ENCODE results near the gene SP1.

DNA sequence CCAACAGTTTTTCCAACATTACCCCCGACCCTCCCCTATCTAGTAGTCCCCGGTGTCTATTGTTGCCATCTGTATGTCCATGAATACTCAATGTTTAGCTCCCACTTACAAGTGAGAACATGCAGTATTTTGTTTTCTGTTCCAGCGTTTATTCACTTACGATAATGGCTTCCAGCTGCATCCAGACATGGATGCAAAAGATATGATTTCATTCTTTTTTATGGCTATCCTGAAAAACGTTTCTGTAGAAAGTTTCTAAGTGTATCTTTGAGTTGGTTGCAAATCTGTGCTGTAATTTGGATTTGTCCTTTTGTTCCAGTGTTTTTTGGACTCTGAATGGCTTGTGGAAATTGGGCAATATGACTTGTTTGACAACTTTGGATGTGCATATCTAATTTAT, 11.7 kb downstream of the SP1 start:
- TF ChIP-seq, protein P1, sequence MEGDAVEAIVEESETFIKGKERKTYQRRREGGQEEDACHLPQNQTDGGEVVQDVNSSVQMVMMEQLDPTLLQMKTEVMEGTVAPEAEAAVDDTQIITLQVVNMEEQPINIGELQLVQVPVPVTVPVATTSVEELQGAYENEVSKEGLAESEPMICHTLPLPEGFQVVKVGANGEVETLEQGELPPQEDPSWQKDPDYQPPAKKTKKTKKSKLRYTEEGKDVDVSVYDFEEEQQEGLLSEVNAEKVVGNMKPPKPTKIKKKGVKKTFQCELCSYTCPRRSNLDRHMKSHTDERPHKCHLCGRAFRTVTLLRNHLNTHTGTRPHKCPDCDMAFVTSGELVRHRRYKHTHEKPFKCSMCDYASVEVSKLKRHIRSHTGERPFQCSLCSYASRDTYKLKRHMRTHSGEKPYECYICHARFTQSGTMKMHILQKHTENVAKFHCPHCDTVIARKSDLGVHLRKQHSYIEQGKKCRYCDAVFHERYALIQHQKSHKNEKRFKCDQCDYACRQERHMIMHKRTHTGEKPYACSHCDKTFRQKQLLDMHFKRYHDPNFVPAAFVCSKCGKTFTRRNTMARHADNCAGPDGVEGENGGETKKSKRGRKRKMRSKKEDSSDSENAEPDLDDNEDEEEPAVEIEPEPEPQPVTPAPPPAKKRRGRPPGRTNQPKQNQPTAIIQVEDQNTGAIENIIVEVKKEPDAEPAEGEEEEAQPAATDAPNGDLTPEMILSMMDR (tag by site-specific recombination; IDR thresholded peaks at IDR 0.05): no peak
- TF ChIP-seq, protein P2, sequence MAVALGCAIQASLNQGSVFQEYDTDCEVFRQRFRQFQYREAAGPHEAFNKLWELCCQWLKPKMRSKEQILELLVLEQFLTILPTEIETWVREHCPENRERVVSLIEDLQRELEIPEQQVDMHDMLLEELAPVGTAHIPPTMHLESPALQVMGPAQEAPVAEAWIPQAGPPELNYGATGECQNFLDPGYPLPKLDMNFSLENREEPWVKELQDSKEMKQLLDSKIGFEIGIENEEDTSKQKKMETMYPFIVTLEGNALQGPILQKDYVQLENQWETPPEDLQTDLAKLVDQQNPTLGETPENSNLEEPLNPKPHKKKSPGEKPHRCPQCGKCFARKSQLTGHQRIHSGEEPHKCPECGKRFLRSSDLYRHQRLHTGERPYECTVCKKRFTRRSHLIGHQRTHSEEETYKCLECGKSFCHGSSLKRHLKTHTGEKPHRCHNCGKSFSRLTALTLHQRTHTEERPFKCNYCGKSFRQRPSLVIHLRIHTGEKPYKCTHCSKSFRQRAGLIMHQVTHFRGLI (tag by site-specific recombination; IDR thresholded peaks at IDR 0.05): no peak
- TF ChIP-seq ZNF274 (IDR thresholded peaks at IDR 0.05; ENCODE audit: low read length) (no peak), ZNF274 (tag by site-specific recombination; IDR thresholded peaks at IDR 0.05; ENCODE audit: borderline replicate concordance) (no peak), MYNN (tag by site-specific recombination; IDR thresholded peaks at IDR 0.05; ENCODE audit: borderline replicate concordance) (no peak), ZNF37A (tag by site-specific recombination; IDR thresholded peaks at IDR 0.05) (no peak)

Data from HEK293 (cell line).